ENCODE results near the gene UHRF1. TPM values are rescaled to one million over a fixed set of nuclear protein-coding genes. Genes with fewer than 3 reads are reported as not detected.

UHRF1 gene
- total and polyA plus RNA-seq, 2 of the 4 experiments (the other 2 are of a cell fraction), result 47.4 to 57.4 TPM

GRCh38 chr19:4867534-4868285, 41.6 kb upstream of the UHRF1 start, which contains the start of gene PLIN3:
TSS of gene PLIN3 (minus strand) at chr19:4867667. CDS start at chr19:4861394, 6,273 bp downstream.
- in situ Hi-C loops (cut with MboI; ENCODE audit: low sequenced_read_pairs) (no loop called here), dilution Hi-C loops (cut with HindIII; ENCODE audit: low sequenced_read_pairs, unreplicated experiment) (no loop called here), intact Hi-C loops (cut with micrococcal nuclease) (loop anchor here (2.0 to 5.0 kb wide), 2 partner anchors 55 to 101 kb away; partner anchors contain the start of gene KDM4B)
- Histone ChIP-seq H3K4me1 (ENCODE audit: control insufficient read depth, insufficient read depth, low read length) (no peaks in the 10 kb centered on the region), H3K4me2 (ENCODE audit: low read depth, low read length) (peak within 1 kb of the TSS; percentile 88), H4K5ac (ENCODE audit: low read depth, low read length) (peak within 1 kb of the TSS; percentile 73), H3K79me1 (ENCODE audit: low read depth in 1 of 2, low read length in 2 of 2) (peaks cover 6 to 46% of the 10 kb centered on the region in 2 experiments; a peak in 3 of 4 replicates), H2AFZ (replicated peaks; ENCODE audit: low read length, poor library complexity) (peak within 1 kb of the TSS; percentile 100), H4K20me1 (ENCODE audit: insufficient read depth, low read length) (peaks cover 26% of the 10 kb centered on the region), H3K27ac (ENCODE audit: insufficient read depth, low read length) (peak within 1 kb of the TSS; percentile 82), H4K91ac (ENCODE audit: insufficient read depth, low read depth, low read length) (peak within 1 kb of the TSS; percentile 94), H2AK9ac (replicated peaks; ENCODE audit: low read depth, low read length, poor library complexity) (peak within 1 kb of the TSS; percentile 99), H2BK15ac (ENCODE audit: low read depth, low read length) (peak within 1 kb of the TSS; percentile 87; the same call in 2 of the 3 replicates), H3K23ac (ENCODE audit: low read depth, low read length) (peak within 1 kb of the TSS; percentile 87), H3K36me3 (ENCODE audit: control insufficient read depth, insufficient read depth, low read length) (peaks cover 3% of the 10 kb centered on the region; the same call in 1 of the 2 replicates), H2BK20ac (ENCODE audit: low read depth, low read length) (peak within 1 kb of the TSS; percentile 21; the same call in 1 of the 2 replicates), H3K18ac (ENCODE audit: low read depth, low read length) (peak within 1 kb of the TSS; percentile 22; the same call in 1 of the 2 replicates), H3K27me3 (ENCODE audit: control insufficient read depth, insufficient read depth, low read length) (no peaks in the 10 kb centered on the region), H3K9ac (ENCODE audit: low read depth, low read length) (peak within 1 kb of the TSS; percentile 85), H2BK120ac (ENCODE audit: low read depth, low read length) (peak within 1 kb of the TSS; percentile 97), H3K9me1 (ENCODE audit: insufficient read depth, low read length) (peaks cover 13% of the 10 kb centered on the region), H3K9me3 (ENCODE audit: control insufficient read depth, insufficient read depth, low read length) (no peaks in the 10 kb centered on the region), H3K4me3 (ENCODE audit: insufficient read depth, low read depth, low read length) (peak within 1 kb of the TSS; percentile 76), H3K4ac (ENCODE audit: low read depth, low read length) (peak within 1 kb of the TSS; percentile 94), H2BK5ac (ENCODE audit: low read depth, low read length, poor library complexity, severe bottlenecking) (peak within 1 kb of the TSS; percentile 85), H3K14ac (replicated peaks; ENCODE audit: low read depth, low read length) (peak within 1 kb of the TSS; percentile 93), H4K8ac (ENCODE audit: low read depth in 2 of 2, low read length in 2 of 2) (peak within 1 kb of the TSS; percentile 55 to 88), H2AK5ac (ENCODE audit: low read depth, low read length) (peak within 1 kb of the TSS; percentile 98), H3K56ac (ENCODE audit: extremely low read depth, insufficient read depth, low read length) (peak within 1 kb of the TSS; percentile 80)
- CTCF ChIA-PET, result interaction anchor here (0.9 kb wide), 1 partner anchor 58 kb away, joined by 6 read pairs; no protein-coding TSS in a partner anchor
- BruUV-seq (replicated peaks), result no TSS peak
- peak; percentile 95 for ATAC-seq (ENCODE audit: low read depth)
- POLR2A ChIA-PET (ENCODE audit: unreplicated experiment), result interaction anchor here (0.5 to 1.5 kb wide), 7 partner anchors 9 to 1094 kb away, joined by 3 to 7 read pairs (median 3); partner anchors contain the start of gene UHRF1
- 0% methylated on average over 8 of the region's 46 CpGs; no CpG with 5 or more reads in 1 of the 2 experiments for WGBS, 2 experiments (ENCODE audit: extremely low coverage in 2 of 2, insufficient read length in 1 of 2)
- peak; percentile 93 for DNase-seq
- TF ChIP-seq NFE2L2 (IDR thresholded peaks at IDR 0.05; ENCODE audit: low read depth, low read length) (no peak), RCOR1 (IDR thresholded peaks at IDR 0.05; ENCODE audit: insufficient replicate concordance, low read length) (peak; percentile 85), SMC3 (IDR thresholded peaks at IDR 0.05; ENCODE audit: low read depth, low read length) (no peak), FOS (IDR thresholded peaks at IDR 0.05; ENCODE audit: low read depth, low read length) (peak; percentile 32; the same call in 1 of the 2 replicates), RAD21 (IDR thresholded peaks at IDR 0.05; ENCODE audit: low read length) (no peak), USF2 (IDR thresholded peaks at IDR 0.05; ENCODE audit: low read depth, low read length) (no peak), RFX5 (IDR thresholded peaks at IDR 0.05; ENCODE audit: low read depth, low read length) (no peak), MXI1 (IDR thresholded peaks at IDR 0.05; ENCODE audit: borderline replicate concordance, low read depth, low read length) (no peak), ELK1 (IDR thresholded peaks at IDR 0.05; ENCODE audit: borderline replicate concordance, low read depth, low read length) (no peak), BHLHE40 (IDR thresholded peaks at IDR 0.05; ENCODE audit: low read depth, low read length) (no peak), MAFK (IDR thresholded peaks at IDR 0.05; ENCODE audit: low read depth, low read length) (no peak), POLR2A (IDR thresholded peaks at IDR 0.05; ENCODE audit: low read depth, low read length) (no peak)
- TF ChIP-seq, protein P1, sequence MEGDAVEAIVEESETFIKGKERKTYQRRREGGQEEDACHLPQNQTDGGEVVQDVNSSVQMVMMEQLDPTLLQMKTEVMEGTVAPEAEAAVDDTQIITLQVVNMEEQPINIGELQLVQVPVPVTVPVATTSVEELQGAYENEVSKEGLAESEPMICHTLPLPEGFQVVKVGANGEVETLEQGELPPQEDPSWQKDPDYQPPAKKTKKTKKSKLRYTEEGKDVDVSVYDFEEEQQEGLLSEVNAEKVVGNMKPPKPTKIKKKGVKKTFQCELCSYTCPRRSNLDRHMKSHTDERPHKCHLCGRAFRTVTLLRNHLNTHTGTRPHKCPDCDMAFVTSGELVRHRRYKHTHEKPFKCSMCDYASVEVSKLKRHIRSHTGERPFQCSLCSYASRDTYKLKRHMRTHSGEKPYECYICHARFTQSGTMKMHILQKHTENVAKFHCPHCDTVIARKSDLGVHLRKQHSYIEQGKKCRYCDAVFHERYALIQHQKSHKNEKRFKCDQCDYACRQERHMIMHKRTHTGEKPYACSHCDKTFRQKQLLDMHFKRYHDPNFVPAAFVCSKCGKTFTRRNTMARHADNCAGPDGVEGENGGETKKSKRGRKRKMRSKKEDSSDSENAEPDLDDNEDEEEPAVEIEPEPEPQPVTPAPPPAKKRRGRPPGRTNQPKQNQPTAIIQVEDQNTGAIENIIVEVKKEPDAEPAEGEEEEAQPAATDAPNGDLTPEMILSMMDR (conservative IDR thresholded peaks at IDR 0.05; ENCODE audit: low read depth, low read length), result no peak
